GM21528 (cell line): ENCODE measurements around the gene SNTA1.
"Not testable (repeated sequence)": the region's sequence is repeated elsewhere in the genome, so short reads cannot be mapped to it uniquely, and the experiment has no call there.

Source experiments
- ATAC-seq: cut with Tn5 transposase; IDR thresholded peaks from one replicate; pipeline ENCODE4 v1.9.1; 2021; ENCODE audit warnings: mild to moderate bottlenecking, moderate library complexity; ENCODE audit not compliant: unreplicated experiment, low FRiP score

Gene SNTA1

GRCh38 chr20:33400812-33401183, 42.8 kb downstream of the SNTA1 start:
- ATAC-seq = no peak

- ATAC-seq = no peak
These were observed 43.6 kb downstream of the SNTA1 start for GRCh38 chr20:33399924-33400323.

- no peak for ATAC-seq
These were observed 48.8 kb downstream of the SNTA1 start for GRCh38 chr20:33394718-33395117.

GRCh38 chr20:33393609-33394008, 50.0 kb downstream of the SNTA1 start:
- ATAC-seq = no peak

GRCh38 chr20:33391722-33392415, 51.7 kb downstream of the SNTA1 start:
- no peak for ATAC-seq

- ATAC-seq = not testable (repeated sequence)
These were observed 54.2 kb downstream of the SNTA1 start for GRCh38 chr20:33389326-33389725.

GRCh38 chr20:33388268-33388667, 55.3 kb downstream of the SNTA1 start:
- no peak for ATAC-seq

GRCh38 chr20:33387177-33387576, 56.4 kb downstream of the SNTA1 start:
- no peak for ATAC-seq

- ATAC-seq = no peak
These were observed 56.9 kb downstream of the SNTA1 start for GRCh38 chr20:33386673-33387072.

GRCh38 chr20:33377366-33377765, 66.2 kb downstream of the SNTA1 start:
- ATAC-seq = no peak

- no peak for ATAC-seq
These were observed 69.6 kb downstream of the SNTA1 start for GRCh38 chr20:33373735-33374605.

GRCh38 chr20:33372993-33373441, 70.5 kb downstream of the SNTA1 start:
- no peak for ATAC-seq

- ATAC-seq = no peak
These were observed 73.3 kb downstream of the SNTA1 start for GRCh38 chr20:33370291-33370690.

GRCh38 chr20:33362898-33363297, 80.7 kb downstream of the SNTA1 start:
- ATAC-seq = no peak

- ATAC-seq = no peak
These were observed 83.9 kb downstream of the SNTA1 start for GRCh38 chr20:33359399-33360261.
